ENCODE measurements around the gene KIAA1671. TPM values are rescaled to one million over a fixed set of nuclear protein-coding genes. Genes with fewer than 3 reads are reported as not detected.

KIAA1671 gene
- total RNA-seq, 1 experiment from 2014 or later: 68.1 TPM

DNA sequence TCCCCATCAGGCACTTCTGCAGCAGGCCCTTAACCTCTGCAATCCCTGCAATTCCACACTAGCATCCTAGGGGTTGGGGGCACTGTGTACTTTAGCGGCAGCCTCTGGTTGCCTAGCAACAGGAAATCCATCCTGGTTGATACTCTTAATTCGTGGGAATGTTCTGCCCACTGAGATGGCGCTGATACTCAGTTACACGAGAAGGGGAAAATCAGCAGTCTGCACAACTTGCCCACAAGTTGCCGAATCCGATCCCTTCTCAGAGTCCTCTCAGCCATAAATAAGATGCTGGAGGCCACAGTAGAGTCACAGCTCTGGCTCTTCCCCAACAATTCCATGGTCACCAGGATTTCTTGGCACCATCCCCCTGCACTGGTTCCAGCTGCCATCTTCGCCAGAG, 189.6 kb downstream of the KIAA1671 start:
- BruUV-seq (replicated peaks): no TSS peak
- H3K27ac Mint-ChIP-seq (ENCODE audit: low read depth, unreplicated experiment): no peak overlapping the region
- ChIA-PET CTCF (interaction anchor here (0.6 to 1.2 kb wide), 2 partner anchors 172 to 213 kb away, joined by 3 read pairs; no protein-coding TSS in a partner anchor), POLR2A (interaction anchor here (1.1 kb wide), 1 partner anchor 12 kb away, joined by 4 read pairs; no protein-coding TSS in a partner anchor)
- H3K27me3 Mint-ChIP-seq (ENCODE audit: insufficient read depth, unreplicated experiment): no peaks in the 10 kb centered on the region
- peaks cover 18% of the 10 kb centered on the region for H3K4me1 Mint-ChIP-seq (ENCODE audit: insufficient read depth, unreplicated experiment)
- intact Hi-C loops (cut with micrococcal nuclease): no loop called here
- H3K9me3 Mint-ChIP-seq (ENCODE audit: unreplicated experiment): no peaks in the 10 kb centered on the region
- no peak overlapping the region for H3K4me3 Mint-ChIP-seq (ENCODE audit: unreplicated experiment)
- peaks cover 27% of the 10 kb centered on the region for H3K36me3 Mint-ChIP-seq (ENCODE audit: insufficient read depth, unreplicated experiment)
- TF ChIP-seq, protein P1, sequence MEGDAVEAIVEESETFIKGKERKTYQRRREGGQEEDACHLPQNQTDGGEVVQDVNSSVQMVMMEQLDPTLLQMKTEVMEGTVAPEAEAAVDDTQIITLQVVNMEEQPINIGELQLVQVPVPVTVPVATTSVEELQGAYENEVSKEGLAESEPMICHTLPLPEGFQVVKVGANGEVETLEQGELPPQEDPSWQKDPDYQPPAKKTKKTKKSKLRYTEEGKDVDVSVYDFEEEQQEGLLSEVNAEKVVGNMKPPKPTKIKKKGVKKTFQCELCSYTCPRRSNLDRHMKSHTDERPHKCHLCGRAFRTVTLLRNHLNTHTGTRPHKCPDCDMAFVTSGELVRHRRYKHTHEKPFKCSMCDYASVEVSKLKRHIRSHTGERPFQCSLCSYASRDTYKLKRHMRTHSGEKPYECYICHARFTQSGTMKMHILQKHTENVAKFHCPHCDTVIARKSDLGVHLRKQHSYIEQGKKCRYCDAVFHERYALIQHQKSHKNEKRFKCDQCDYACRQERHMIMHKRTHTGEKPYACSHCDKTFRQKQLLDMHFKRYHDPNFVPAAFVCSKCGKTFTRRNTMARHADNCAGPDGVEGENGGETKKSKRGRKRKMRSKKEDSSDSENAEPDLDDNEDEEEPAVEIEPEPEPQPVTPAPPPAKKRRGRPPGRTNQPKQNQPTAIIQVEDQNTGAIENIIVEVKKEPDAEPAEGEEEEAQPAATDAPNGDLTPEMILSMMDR (IDR thresholded peaks at IDR 0.05; ENCODE audit: unreplicated experiment): no peak
- DNase-seq (ENCODE audit: unreplicated experiment): no peak

DNA sequence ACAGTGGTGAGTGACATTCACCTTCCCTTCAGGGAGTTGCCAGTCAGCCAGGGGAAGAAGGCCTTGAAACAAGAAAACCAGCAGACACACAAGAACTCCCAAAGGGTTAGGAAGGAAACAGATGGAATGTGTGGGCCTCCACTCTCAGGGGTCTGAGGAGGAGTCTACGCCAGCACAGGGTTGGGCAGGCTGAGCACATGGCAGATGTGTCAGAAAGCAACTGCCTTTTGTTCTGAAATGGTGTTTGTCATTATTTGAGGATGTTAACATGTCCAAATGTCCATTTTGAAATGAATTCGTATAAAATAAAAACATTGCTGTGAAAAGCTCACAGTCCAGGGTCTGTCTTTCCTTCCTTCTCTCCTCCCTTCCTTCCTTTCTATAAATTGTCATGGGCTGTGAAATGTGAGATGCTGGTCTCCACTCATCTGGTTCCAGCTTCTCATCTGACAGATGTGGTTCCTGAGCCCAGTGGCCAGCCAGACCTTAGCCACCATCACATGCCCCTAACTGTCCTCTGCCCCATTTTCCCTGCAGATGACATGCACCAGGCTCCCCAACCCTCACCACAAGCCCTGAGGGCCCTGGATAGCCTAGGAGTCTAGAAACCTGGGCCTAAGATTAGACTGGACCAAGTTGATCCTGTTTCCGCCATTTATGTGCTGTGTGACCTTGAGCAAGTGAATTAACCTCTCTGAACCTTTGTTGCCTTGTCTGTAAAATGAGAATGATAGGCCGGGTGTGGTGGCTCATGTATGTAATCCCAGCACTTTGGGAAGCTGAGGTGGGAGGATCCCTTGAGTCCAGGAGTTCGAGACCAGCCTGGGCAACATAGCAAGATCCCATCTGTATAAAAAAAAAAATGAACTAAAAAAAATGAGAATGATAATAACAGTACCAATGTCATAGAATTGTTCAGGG, 190.9 kb downstream of the KIAA1671 start:
- TF ChIP-seq, protein P1 (IDR thresholded peaks at IDR 0.05; ENCODE audit: unreplicated experiment): no peak
- H3K36me3 Mint-ChIP-seq (ENCODE audit: insufficient read depth, unreplicated experiment): peaks cover 27% of the 10 kb centered on the region
- H3K4me1 Mint-ChIP-seq (ENCODE audit: insufficient read depth, unreplicated experiment): peaks cover 23% of the 10 kb centered on the region
- CTCF ChIA-PET: interaction anchor here (1.2 kb wide), 1 partner anchor 173 kb away, joined by 3 read pairs; no protein-coding TSS in a partner anchor
- H3K9me3 Mint-ChIP-seq (ENCODE audit: unreplicated experiment): no peaks in the 10 kb centered on the region
- H3K27ac Mint-ChIP-seq (ENCODE audit: low read depth, unreplicated experiment): peak overlapping the region; percentile 35
- no TSS peak for BruUV-seq (replicated peaks)
- POLR2A ChIA-PET: interaction anchor here (0.9 to 1.1 kb wide), 2 partner anchors 9 to 11 kb away, joined by 3 read pairs; no protein-coding TSS in a partner anchor
- intact Hi-C loops (cut with micrococcal nuclease): no loop called here
- H3K4me3 Mint-ChIP-seq (ENCODE audit: unreplicated experiment): no peak overlapping the region
- no peaks in the 10 kb centered on the region for H3K27me3 Mint-ChIP-seq (ENCODE audit: insufficient read depth, unreplicated experiment)
- DNase-seq (ENCODE audit: unreplicated experiment): no peak

DNA sequence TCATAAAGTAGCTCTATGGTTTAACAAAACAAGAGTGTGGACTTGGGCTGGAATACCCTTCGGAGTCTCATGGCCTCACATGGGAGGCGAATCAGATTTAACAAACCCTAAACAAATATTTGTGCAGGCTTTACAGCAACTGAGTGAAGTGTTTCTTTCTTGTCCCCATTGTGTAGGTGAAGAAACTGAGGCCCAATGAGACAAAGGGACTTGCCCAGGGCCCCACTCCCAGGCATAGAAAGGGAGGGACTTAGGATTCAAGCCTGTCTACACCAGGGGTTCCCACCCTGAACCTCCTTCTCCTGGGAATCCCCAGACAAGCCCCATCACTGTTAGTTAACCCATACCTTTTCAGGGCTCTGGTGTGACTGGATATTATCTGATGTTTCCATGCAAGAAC, 192.0 kb downstream of the KIAA1671 start:
- peaks cover 17% of the 10 kb centered on the region for H3K36me3 Mint-ChIP-seq (ENCODE audit: insufficient read depth, unreplicated experiment)
- no TSS peak for BruUV-seq (replicated peaks)
- ChIA-PET POLR2A (no interaction called here), CTCF (interaction anchor here (0.9 to 1.1 kb wide), 2 partner anchors 18 to 206 kb away, joined by 3 read pairs; no protein-coding TSS in a partner anchor)
- H3K4me3 Mint-ChIP-seq (ENCODE audit: unreplicated experiment): no peak overlapping the region
- H3K4me1 Mint-ChIP-seq (ENCODE audit: insufficient read depth, unreplicated experiment): peaks cover 18% of the 10 kb centered on the region
- TF ChIP-seq, protein P1 (IDR thresholded peaks at IDR 0.05; ENCODE audit: unreplicated experiment): no peak
- intact Hi-C loops (cut with micrococcal nuclease): no loop called here
- H3K27me3 Mint-ChIP-seq (ENCODE audit: insufficient read depth, unreplicated experiment): no peaks in the 10 kb centered on the region
- H3K9me3 Mint-ChIP-seq (ENCODE audit: unreplicated experiment): no peaks in the 10 kb centered on the region
- peak overlapping the region; percentile 35 for H3K27ac Mint-ChIP-seq (ENCODE audit: low read depth, unreplicated experiment)
- DNase-seq (ENCODE audit: unreplicated experiment): no peak

DNA sequence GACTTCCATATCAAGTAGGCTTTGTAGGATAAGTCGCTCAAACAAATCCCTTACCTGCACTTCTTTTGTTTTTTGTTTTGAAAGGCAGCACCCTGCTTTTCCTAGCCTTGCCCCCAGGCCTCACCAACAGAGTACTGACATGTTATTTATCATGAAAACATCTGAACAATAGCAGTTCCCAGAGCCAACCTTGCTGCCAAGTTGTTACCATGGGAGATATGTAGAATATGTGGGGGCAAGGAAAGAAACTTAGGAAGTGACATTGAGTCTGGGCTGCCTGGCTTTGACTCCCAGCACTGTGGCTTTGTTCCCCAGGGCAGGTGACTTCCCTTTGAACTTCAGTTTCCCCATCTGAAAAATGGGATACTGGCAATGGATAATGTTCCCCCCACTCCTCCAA, 193.8 kb downstream of the KIAA1671 start:
- intact Hi-C loops (cut with micrococcal nuclease): no loop called here
- Mint-ChIP-seq H3K9me3 (ENCODE audit: unreplicated experiment) (no peaks in the 10 kb centered on the region), H3K36me3 (ENCODE audit: insufficient read depth, unreplicated experiment) (peaks cover 12% of the 10 kb centered on the region), H3K4me1 (ENCODE audit: insufficient read depth, unreplicated experiment) (peaks cover 21% of the 10 kb centered on the region), H3K27me3 (ENCODE audit: insufficient read depth, unreplicated experiment) (no peaks in the 10 kb centered on the region), H3K4me3 (ENCODE audit: unreplicated experiment) (no peak overlapping the region), H3K27ac (ENCODE audit: low read depth, unreplicated experiment) (no peak overlapping the region)
- POLR2A ChIA-PET: no interaction called here
- BruUV-seq (replicated peaks): no TSS peak
- TF ChIP-seq, protein P1 (IDR thresholded peaks at IDR 0.05; ENCODE audit: unreplicated experiment): no peak
- CTCF ChIA-PET: interaction anchor here (1.6 kb wide), 1 partner anchor 36 kb away, joined by 4 read pairs; no protein-coding TSS in a partner anchor
- DNase-seq (ENCODE audit: unreplicated experiment): no peak

Data from MCF 10A (cell line).